CD4-positive, alpha-beta T cell (primary cell): Measurements from ENCODE around the gene SYNRG. TPM values are rescaled to one million over a fixed set of nuclear protein-coding genes. Genes with fewer than 3 reads are reported as not detected.
A peak's percentile ranks its signal among the peaks of the same experiment; 100 is the strongest.

ENCODE experiments used
- ATAC-seq: fragments of 200-7000 bp; cut with Tn5 transposase; one replicate; pipeline ENCODE4 v1.10.0; 2022; ENCODE audit warnings: mild to moderate bottlenecking; ENCODE audit not compliant: poor library complexity
- CTCF ChIA-PET: fragments of 350-600 bp; sonication (Branson Sonifier 250); formaldehyde crosslinking; loops from one replicate; lab custom pipeline; 2021; ENCODE audit warnings: antibody characterized with exemption, inconsistent platforms; lab: Charles Lee
- POLR2A ChIA-PET: fragments of 350-600 bp; sonication (Branson Sonifier 250); formaldehyde crosslinking; loops from one replicate; lab custom pipeline; 2021; ENCODE audit warnings: antibody characterized with exemption, inconsistent platforms; lab: Charles Lee
- DNase-seq, 14 experiments: peaks; one replicate each; pipeline ENCODE4 v3.0.0-alpha.2; 2013 to 2020; ENCODE audit warnings: mixed read lengths in 2 of 14
- H3K27ac ChIP-seq, 2 donors: one replicate each; pipeline versions ENCODE4 v1.5.1 to v1.7.0; 2013; ENCODE audit warnings: low read length in 2 of 2, low read depth in 1 of 2, mild to moderate bottlenecking in 1 of 2
- H3K27me3 ChIP-seq, 2 experiments: 1 replicate in 1 of 2; 2 replicates in 1 of 2; pipeline versions ENCODE4 v1.6.1 to v1.7.0; 2013; ENCODE audit warnings: low read length in 2 of 2, control low read depth in 1 of 2, mild to moderate bottlenecking in 1 of 2, moderate library complexity in 1 of 2; ENCODE audit not compliant: insufficient read depth in 2 of 2, control insufficient read depth in 1 of 2
- H3K36me3 ChIP-seq: one replicate; pipeline ENCODE4 v1.6.1; 2013; ENCODE audit warnings: low read length, control low read depth; ENCODE audit not compliant: insufficient read depth
- H3K4me1 ChIP-seq: one replicate; pipeline ENCODE4 v1.6.1; 2013; ENCODE audit warnings: low read length, control low read depth; ENCODE audit not compliant: insufficient read depth
- H3K4me3 ChIP-seq: one replicate; pipeline ENCODE4 v1.5.1; 2013; ENCODE audit warnings: mild to moderate bottlenecking, low read length, moderate library complexity
- H3K9me3 ChIP-seq, 2 experiments: 1 replicate in 1 of 2; 2 replicates in 1 of 2; pipeline versions ENCODE4 v1.6.1 to v1.7.0; 2013; ENCODE audit warnings: low read length in 2 of 2, mild to moderate bottlenecking in 2 of 2, control low read depth in 1 of 2, moderate library complexity in 1 of 2; ENCODE audit not compliant: control insufficient read depth in 1 of 2, insufficient read depth in 1 of 2
- H3K27ac Mint-ChIP-seq: one replicate; pipeline ENCODE4 v1.8.0; 2020; ENCODE audit warnings: mixed read lengths
- H3K27me3 Mint-ChIP-seq: one replicate; pipeline ENCODE4 v1.8.0; 2021; ENCODE audit warnings: mixed read lengths
- H3K36me3 Mint-ChIP-seq: one replicate; pipeline ENCODE4 v1.8.0; 2021; ENCODE audit warnings: low read depth, mixed read lengths
- H3K4me1 Mint-ChIP-seq: one replicate; pipeline ENCODE4 v1.8.0; 2021; ENCODE audit warnings: low read depth, mixed read lengths
- H3K4me3 Mint-ChIP-seq: one replicate; pipeline ENCODE4 v1.8.0; 2020; ENCODE audit warnings: mild to moderate bottlenecking, mixed read lengths
- H3K9me3 Mint-ChIP-seq: one replicate; pipeline ENCODE4 v1.8.0; 2020; ENCODE audit warnings: mixed read lengths
- intact Hi-C, 2 experiments: fragments of 100-400 bp; cut with DNase I in 1 of 2; cut with micrococcal nuclease in 1 of 2; formaldehyde crosslinking; loops; one replicate each; pipeline versions ENCODE4 v1.15.1 to v1.9.0; 2023 to 2025; cut with DNase I, micrococcal nuclease
- total RNA-seq, 174 experiments: library from RNA in 2 of 174; stranded (reverse) in 2 of 174; gene quantifications; one replicate each; pipeline ENCODE4 v1.2.3 and lab custom pipeline; 2021 to 2026
- TF ChIP-seq, protein P1 (sequence below): fragments of 200-600 bp; IDR thresholded peaks from one replicate; pipeline ENCODE4 v1.8.0; 2022; ENCODE audit warnings: antibody characterized with exemption, mild to moderate bottlenecking

The SYNRG gene
- total RNA-seq, 2 experiments from 2014 or later = 40.0 to 45.8 TPM

DNA sequence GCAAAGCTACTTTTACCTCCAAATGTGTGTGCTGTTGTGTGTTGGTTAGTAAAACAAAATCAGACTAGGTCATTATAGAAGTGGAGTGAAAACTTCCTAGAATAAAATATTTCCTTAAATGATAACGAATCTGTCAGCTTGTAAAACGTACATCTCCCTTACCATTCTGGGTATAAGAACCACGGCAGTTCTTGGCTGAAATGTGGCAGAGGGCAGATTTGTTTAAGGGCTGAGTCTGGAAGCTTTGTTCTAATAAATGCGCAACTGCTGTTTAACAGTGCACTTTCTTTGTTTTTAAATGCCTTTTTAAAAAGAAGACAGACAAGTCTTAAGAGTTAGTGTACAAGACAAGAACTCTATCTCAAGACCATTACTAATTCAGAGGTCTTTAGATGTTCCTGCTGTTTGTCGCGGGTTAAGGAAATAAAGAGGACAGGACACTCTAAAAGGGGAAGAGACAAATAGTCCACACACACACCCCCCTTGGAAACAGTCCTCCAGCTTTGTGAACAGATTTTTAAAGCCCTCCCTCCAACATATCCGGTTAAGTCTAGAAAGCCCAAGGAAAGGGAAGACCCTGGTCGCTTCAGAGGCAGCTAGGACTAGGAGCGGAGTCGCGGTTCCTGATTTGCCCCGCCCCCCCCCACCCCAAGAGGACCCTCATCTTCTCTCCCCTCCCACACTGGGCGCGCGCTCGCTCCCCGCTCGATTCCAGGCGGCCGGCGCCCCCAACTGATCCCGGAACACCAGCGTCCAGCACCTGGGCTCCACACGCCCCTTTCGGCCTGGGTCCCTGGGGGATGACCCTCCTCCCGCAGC, 658 bp downstream of the SYNRG start:
- TF ChIP-seq, protein P1, sequence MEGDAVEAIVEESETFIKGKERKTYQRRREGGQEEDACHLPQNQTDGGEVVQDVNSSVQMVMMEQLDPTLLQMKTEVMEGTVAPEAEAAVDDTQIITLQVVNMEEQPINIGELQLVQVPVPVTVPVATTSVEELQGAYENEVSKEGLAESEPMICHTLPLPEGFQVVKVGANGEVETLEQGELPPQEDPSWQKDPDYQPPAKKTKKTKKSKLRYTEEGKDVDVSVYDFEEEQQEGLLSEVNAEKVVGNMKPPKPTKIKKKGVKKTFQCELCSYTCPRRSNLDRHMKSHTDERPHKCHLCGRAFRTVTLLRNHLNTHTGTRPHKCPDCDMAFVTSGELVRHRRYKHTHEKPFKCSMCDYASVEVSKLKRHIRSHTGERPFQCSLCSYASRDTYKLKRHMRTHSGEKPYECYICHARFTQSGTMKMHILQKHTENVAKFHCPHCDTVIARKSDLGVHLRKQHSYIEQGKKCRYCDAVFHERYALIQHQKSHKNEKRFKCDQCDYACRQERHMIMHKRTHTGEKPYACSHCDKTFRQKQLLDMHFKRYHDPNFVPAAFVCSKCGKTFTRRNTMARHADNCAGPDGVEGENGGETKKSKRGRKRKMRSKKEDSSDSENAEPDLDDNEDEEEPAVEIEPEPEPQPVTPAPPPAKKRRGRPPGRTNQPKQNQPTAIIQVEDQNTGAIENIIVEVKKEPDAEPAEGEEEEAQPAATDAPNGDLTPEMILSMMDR = no peak
- intact Hi-C loops = loop anchor here in 1 of 2 experiments (2.0 to 10.0 kb wide), 3 partner anchors 81 to 194 kb away; partner anchors contain the start of gene DUSP14
- Mint-ChIP-seq H3K27ac (peak overlapping the region; percentile 93), H3K4me3 (peak overlapping the region; percentile 99), H3K27me3 (no peaks in the 10 kb centered on the region), H3K36me3 (peaks cover 50% of the 10 kb centered on the region), H3K4me1 (peaks cover 57% of the 10 kb centered on the region), H3K9me3 (no peaks in the 10 kb centered on the region)
- Histone ChIP-seq H3K4me3 (peak overlapping the region; percentile 79), H3K27me3 (no peaks in the 10 kb centered on the region), H3K36me3 (peaks cover 4% of the 10 kb centered on the region), H3K9me3 (no peaks in the 10 kb centered on the region), H3K4me1 (peaks cover 32% of the 10 kb centered on the region), H3K27ac (peak overlapping the region; percentile 77 to 92)
- CTCF ChIA-PET = interaction anchor here (0.8 to 2.1 kb wide), 11 partner anchors 8 to 81 kb away, joined by 3 to 19 read pairs (median 4); no protein-coding TSS in a partner anchor
- peak; percentile 6 for ATAC-seq
- POLR2A ChIA-PET = interaction anchor here (0.7 to 2.6 kb wide), 12 partner anchors 9 to 119 kb away, joined by 3 to 10 read pairs (median 4); partner anchors contain the start of genes DDX52 and DUSP14
- DNase-seq = peak in 5 of 14 experiments; percentile 4 to 54 (median 44)

- Histone ChIP-seq H3K27me3 (no peaks in the 10 kb centered on the region), H3K4me1 (peaks cover 40% of the 10 kb centered on the region), H3K9me3 (no peaks in the 10 kb centered on the region), H3K36me3 (peaks cover 6% of the 10 kb centered on the region), H3K27ac (peak overlapping the region; percentile 53 to 92), H3K4me3 (peak overlapping the region; percentile 79)
- DNase-seq = peak in 9 of 14 experiments; percentile 1 to 81 (median 33)
- Mint-ChIP-seq H3K27ac (peak overlapping the region; percentile 93), H3K9me3 (no peaks in the 10 kb centered on the region), H3K4me1 (peaks cover 65% of the 10 kb centered on the region), H3K27me3 (no peaks in the 10 kb centered on the region), H3K36me3 (peaks cover 51% of the 10 kb centered on the region), H3K4me3 (peak overlapping the region; percentile 99)
- TF ChIP-seq, protein P1 = no peak
- peak; percentile 30 for ATAC-seq
- ChIA-PET POLR2A (interaction anchor here (0.7 to 2.6 kb wide), 6 partner anchors 10 to 128 kb away, joined by 3 to 10 read pairs (median 5); partner anchors contain the start of gene DUSP14), CTCF (no interaction called here)
- intact Hi-C loops = loop anchor here in 1 of 2 experiments (2.0 to 10.0 kb wide), 3 partner anchors 80 to 193 kb away; partner anchors contain the start of gene DUSP14
These were observed 1.4 kb downstream of the SYNRG start for GRCh38 chr17:37607637-37608331.
